ENCODE measurements around the gene USP22. TPM values are rescaled to one million over a fixed set of nuclear protein-coding genes. Genes with fewer than 3 reads are reported as not detected.

The USP22 gene
- total and polyA plus RNA-seq, 4 donors, result 27.2 to 109 (median 58.1) TPM

GRCh38 chr17:20967776-20968175 lies 75.0 kb downstream of the USP22 start:
- TF ChIP-seq GABPA (IDR thresholded peaks at IDR 0.05 in 1 of 2, conservative IDR thresholded peaks at IDR 0.05 in 1 of 2) (no peak), YY1 (IDR thresholded peaks at IDR 0.05) (no peak), FOXA2 (IDR thresholded peaks at IDR 0.05) (no peak), HNF4G (IDR thresholded peaks at IDR 0.05) (no peak), JUND (IDR thresholded peaks at IDR 0.05) (no peak), MAX (IDR thresholded peaks at IDR 0.05) (no peak), EGR1 (IDR thresholded peaks at IDR 0.05; ENCODE audit: low read depth in 2 of 2) (no peak), HNF4A (conservative IDR thresholded peaks at IDR 0.05) (no peak), TAF1 (conservative IDR thresholded peaks at IDR 0.05) (no peak), RXRA (IDR thresholded peaks at IDR 0.05) (no peak), NR2F2 (IDR thresholded peaks at IDR 0.05) (no peak)
- TF ChIP-seq, protein P1, sequence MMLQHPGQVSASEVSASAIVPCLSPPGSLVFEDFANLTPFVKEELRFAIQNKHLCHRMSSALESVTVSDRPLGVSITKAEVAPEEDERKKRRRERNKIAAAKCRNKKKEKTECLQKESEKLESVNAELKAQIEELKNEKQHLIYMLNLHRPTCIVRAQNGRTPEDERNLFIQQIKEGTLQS (IDR thresholded peaks at IDR 0.05), result no peak
- TF ChIP-seq, protein P2, sequence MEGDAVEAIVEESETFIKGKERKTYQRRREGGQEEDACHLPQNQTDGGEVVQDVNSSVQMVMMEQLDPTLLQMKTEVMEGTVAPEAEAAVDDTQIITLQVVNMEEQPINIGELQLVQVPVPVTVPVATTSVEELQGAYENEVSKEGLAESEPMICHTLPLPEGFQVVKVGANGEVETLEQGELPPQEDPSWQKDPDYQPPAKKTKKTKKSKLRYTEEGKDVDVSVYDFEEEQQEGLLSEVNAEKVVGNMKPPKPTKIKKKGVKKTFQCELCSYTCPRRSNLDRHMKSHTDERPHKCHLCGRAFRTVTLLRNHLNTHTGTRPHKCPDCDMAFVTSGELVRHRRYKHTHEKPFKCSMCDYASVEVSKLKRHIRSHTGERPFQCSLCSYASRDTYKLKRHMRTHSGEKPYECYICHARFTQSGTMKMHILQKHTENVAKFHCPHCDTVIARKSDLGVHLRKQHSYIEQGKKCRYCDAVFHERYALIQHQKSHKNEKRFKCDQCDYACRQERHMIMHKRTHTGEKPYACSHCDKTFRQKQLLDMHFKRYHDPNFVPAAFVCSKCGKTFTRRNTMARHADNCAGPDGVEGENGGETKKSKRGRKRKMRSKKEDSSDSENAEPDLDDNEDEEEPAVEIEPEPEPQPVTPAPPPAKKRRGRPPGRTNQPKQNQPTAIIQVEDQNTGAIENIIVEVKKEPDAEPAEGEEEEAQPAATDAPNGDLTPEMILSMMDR (IDR thresholded peaks at IDR 0.05; ENCODE audit: low read depth, low read length, missing input control), result no peak
- TF ChIP-seq, protein P3, sequence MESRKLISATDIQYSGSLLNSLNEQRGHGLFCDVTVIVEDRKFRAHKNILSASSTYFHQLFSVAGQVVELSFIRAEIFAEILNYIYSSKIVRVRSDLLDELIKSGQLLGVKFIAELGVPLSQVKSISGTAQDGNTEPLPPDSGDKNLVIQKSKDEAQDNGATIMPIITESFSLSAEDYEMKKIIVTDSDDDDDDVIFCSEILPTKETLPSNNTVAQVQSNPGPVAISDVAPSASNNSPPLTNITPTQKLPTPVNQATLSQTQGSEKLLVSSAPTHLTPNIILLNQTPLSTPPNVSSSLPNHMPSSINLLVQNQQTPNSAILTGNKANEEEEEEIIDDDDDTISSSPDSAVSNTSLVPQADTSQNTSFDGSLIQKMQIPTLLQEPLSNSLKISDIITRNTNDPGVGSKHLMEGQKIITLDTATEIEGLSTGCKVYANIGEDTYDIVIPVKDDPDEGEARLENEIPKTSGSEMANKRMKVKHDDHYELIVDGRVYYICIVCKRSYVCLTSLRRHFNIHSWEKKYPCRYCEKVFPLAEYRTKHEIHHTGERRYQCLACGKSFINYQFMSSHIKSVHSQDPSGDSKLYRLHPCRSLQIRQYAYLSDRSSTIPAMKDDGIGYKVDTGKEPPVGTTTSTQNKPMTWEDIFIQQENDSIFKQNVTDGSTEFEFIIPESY (IDR thresholded peaks at IDR 0.05), result no peak
- H3K36me3 ChIP-seq (ENCODE audit: control insufficient read depth in 4 of 4, insufficient read depth in 3 of 4, low read depth in 1 of 4, low read length in 3 of 4), result no peaks in the 10 kb centered on the region
- H3K4me1 ChIP-seq (ENCODE audit: control insufficient read depth in 4 of 4, insufficient read depth in 4 of 4, low read length in 3 of 4), result no peaks in the 10 kb centered on the region
- H3K27ac ChIP-seq (ENCODE audit: low read depth in 1 of 2, low read length in 2 of 2), result no peak overlapping the region
- H3K9ac ChIP-seq (ENCODE audit: low read depth in 1 of 2, low read length in 2 of 2), result no peak overlapping the region
- no peaks in the 10 kb centered on the region for H3K9me3 ChIP-seq (ENCODE audit: control insufficient read depth in 4 of 4, low read length in 3 of 4)
- no peak overlapping the region for H3K4me3 ChIP-seq (ENCODE audit: low read depth in 1 of 3, low read length in 3 of 3)
- H3K27me3 ChIP-seq (ENCODE audit: control insufficient read depth in 4 of 4, insufficient read depth in 4 of 4, low read length in 3 of 4), result no peaks in the 10 kb centered on the region
- WGBS, result 90% methylated on average over 3 of the region's 3 CpGs
- DNase-seq (ENCODE audit: low spot score), result no peak

DNA sequence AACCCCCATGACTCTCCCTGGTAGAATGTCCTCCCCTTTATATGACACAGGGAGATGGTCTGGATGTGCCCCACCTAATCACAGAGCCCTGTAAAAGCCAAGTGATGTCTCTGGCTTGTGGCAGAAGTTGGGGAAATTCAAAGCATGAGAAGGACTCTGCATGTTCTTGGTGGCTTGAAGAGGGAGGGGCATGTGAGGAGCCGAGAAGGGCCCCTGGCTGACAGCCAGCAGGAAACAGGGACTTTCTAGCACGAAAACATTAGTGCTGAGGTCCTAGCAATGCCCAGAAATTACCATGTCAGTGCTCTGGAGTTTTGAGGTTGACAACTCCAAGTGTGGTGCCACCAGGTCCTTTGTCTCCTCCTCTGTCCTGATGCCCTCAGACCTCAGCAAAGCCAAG lies 75.9 kb downstream of the USP22 start:
- TF ChIP-seq, protein P3 (IDR thresholded peaks at IDR 0.05), result no peak
- TF ChIP-seq HNF4A (conservative IDR thresholded peaks at IDR 0.05), result no peak
- TF ChIP-seq, protein P1 (IDR thresholded peaks at IDR 0.05), result no peak
- TF ChIP-seq JUND (IDR thresholded peaks at IDR 0.05), result no peak
- TF ChIP-seq EGR1 (IDR thresholded peaks at IDR 0.05; ENCODE audit: low read depth in 2 of 2), result no peak
- TF ChIP-seq YY1 (IDR thresholded peaks at IDR 0.05), result no peak
- no peak for TF ChIP-seq FOXA2 (IDR thresholded peaks at IDR 0.05)
- no peak for TF ChIP-seq GABPA (IDR thresholded peaks at IDR 0.05 in 1 of 2, conservative IDR thresholded peaks at IDR 0.05 in 1 of 2)
- TF ChIP-seq FOXA1 (IDR thresholded peaks at IDR 0.05), result no peak
- no peak for TF ChIP-seq HNF4G (IDR thresholded peaks at IDR 0.05)
- TF ChIP-seq TAF1 (conservative IDR thresholded peaks at IDR 0.05), result no peak
- TF ChIP-seq, protein P2 (IDR thresholded peaks at IDR 0.05; ENCODE audit: low read depth, low read length, missing input control), result no peak
- TF ChIP-seq RXRA (IDR thresholded peaks at IDR 0.05), result no peak
- H3K9me3 ChIP-seq (ENCODE audit: control insufficient read depth in 4 of 4, low read length in 3 of 4), result no peaks in the 10 kb centered on the region
- H3K4me1 ChIP-seq (ENCODE audit: control insufficient read depth in 4 of 4, insufficient read depth in 4 of 4, low read length in 3 of 4), result no peaks in the 10 kb centered on the region
- no peak for DNase-seq (ENCODE audit: low spot score)
- no peaks in the 10 kb centered on the region for H3K27me3 ChIP-seq (ENCODE audit: control insufficient read depth in 4 of 4, insufficient read depth in 4 of 4, low read length in 3 of 4)
- H3K27ac ChIP-seq (ENCODE audit: low read depth in 1 of 2, low read length in 2 of 2), result no peak overlapping the region
- no peaks in the 10 kb centered on the region for H3K36me3 ChIP-seq (ENCODE audit: control insufficient read depth in 4 of 4, insufficient read depth in 3 of 4, low read depth in 1 of 4, low read length in 3 of 4)
- H3K9ac ChIP-seq (ENCODE audit: low read depth in 1 of 2, low read length in 2 of 2), result no peak overlapping the region
- no peak overlapping the region for H3K4me3 ChIP-seq (ENCODE audit: low read depth in 1 of 3, low read length in 3 of 3)
- WGBS, result 41% methylated on average over 2 of the region's 2 CpGs

Measured in liver (tissue), 9 donors.